Activated naive CD8-positive, alpha-beta T cell treated with anti-CD3 and anti-CD28 coated beads, Interleukin-2, amount 10 ng/mL, durations not matched to agents 7 days and 5 days (primary cell): Measurements from ENCODE around the gene SMOC1. TPM values are rescaled to one million over a fixed set of nuclear protein-coding genes. Genes with fewer than 3 reads are reported as not detected.

Experiments
- ATAC-seq: fragments of 150-1000 bp; cut with Tn5 transposase; one replicate; pipeline ENCODE4 v1.10.0; 2021; ENCODE audit warnings: low read depth, moderate library complexity
- POLR2A ChIA-PET: fragments of 350-600 bp; sonication (Branson Sonifier 250); formaldehyde crosslinking; loops from one replicate; lab custom pipeline; 2021; ENCODE audit warnings: antibody characterized with exemption; lab: Charles Lee
- DNase-seq: peaks from one replicate; pipeline ENCODE4 v3.0.0; 2021
- H3K27ac Mint-ChIP-seq: one replicate; pipeline ENCODE4 v1.8.0; 2022; ENCODE audit warnings: mild to moderate bottlenecking, mixed read lengths
- H3K27me3 Mint-ChIP-seq: one replicate; pipeline ENCODE4 v1.8.0; 2022; ENCODE audit warnings: mild to moderate bottlenecking, moderate library complexity, mixed read lengths
- H3K36me3 Mint-ChIP-seq: one replicate; pipeline ENCODE4 v1.8.0; 2021; ENCODE audit warnings: mild to moderate bottlenecking, mixed read lengths
- H3K4me1 Mint-ChIP-seq: one replicate; pipeline ENCODE4 v1.8.0; 2021; ENCODE audit warnings: mixed read lengths
- H3K4me3 Mint-ChIP-seq: one replicate; pipeline ENCODE4 v1.8.0; 2022; ENCODE audit warnings: mild to moderate bottlenecking, moderate library complexity, mixed read lengths
- H3K9me3 Mint-ChIP-seq: one replicate; pipeline ENCODE4 v1.8.0; 2021; ENCODE audit warnings: mixed read lengths
- total RNA-seq, 2 experiments: library from RNA; stranded (reverse); gene quantifications; one replicate each; pipeline ENCODE4 v1.2.3, GENCODE V29; 2021

Gene SMOC1
- total RNA-seq, 2 experiments from 2014 or later = not detected

DNA sequence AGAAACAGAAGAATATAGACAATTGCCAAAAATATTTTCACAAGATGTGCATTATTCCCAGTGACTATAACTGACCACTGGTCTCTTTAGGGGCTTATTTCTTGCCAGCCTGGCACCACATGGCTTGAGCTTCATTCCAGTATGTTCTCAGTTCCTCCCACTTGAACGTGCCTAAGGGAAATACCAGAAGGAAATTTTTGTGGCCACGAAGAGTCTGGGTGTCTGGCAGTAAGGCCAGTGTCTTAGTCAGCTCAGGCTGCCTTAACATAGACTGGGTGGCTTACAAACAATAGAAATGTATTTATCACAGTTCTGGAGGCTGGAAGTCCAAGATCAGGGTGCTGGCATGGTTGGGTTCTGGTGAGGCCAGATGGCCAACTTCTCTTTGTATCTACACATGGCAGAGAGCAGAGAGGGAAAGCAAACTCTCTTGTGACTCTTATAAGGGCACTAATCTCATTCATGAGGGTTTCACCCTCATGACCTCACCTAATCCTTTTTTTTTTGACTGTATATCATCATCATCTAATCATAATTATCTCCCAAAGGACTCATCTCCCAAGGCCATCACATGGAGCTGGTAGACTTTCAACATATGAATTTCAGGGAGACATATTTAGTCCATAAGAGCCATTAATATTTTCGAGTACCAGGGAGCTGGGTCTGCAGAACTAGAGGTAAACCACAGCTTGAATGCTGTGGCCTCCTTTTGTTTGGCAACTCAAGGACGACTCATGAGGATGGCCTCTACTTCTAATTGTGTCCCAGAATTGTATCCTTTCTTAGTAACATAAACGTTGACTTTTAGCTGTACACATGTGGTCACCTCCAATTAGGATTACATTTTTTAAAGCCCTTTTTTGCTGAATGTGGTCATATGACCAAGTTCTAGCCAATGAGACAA, 5.1 kb upstream of the SMOC1 start:
- no peak overlapping the region for H3K27ac Mint-ChIP-seq
- H3K9me3 Mint-ChIP-seq = no peaks in the 10 kb centered on the region

DNA sequence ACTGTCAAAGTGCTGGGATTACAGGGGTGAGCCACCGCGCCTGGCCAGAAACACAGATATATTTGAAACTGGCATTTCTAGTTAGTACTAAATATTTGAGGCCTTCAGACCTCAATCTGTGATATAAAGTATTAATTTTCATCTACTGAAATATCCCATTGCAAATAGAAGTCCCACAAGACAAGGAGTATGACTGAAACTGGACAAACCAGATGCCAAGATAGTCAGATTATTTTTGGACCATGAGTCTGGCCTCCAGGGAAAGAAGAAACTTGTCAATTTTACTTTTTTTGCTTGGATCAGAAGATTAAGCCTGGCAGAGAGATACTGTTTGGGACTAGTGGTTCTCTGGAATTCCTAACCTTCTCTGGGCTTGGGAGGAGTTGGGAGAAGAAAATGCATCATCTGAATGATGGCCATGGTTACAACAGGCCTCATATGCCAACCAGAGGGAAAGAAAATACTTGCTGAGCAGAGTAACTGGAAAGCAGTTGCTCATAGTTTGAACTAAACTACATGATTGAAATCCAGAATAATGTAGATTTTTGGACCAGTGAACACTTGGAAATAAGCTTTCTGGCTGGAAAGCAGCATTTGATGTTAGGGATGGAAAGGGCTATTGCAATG, 2.9 kb upstream of the SMOC1 start:
- H3K9me3 Mint-ChIP-seq = no peaks in the 10 kb centered on the region
- no peak for DNase-seq
- no peaks in the 10 kb centered on the region for H3K36me3 Mint-ChIP-seq
- H3K27me3 Mint-ChIP-seq = peaks cover 55% of the 10 kb centered on the region
- POLR2A ChIA-PET = no interaction called here
- no peak overlapping the region for H3K4me3 Mint-ChIP-seq
- H3K4me1 Mint-ChIP-seq = no peaks in the 10 kb centered on the region
- H3K27ac Mint-ChIP-seq = no peak overlapping the region
- ATAC-seq = no peak

More for the DNA sequence above, 5.1 kb upstream of the SMOC1 start:
- peaks cover 42% of the 10 kb centered on the region for H3K27me3 Mint-ChIP-seq
- H3K4me1 Mint-ChIP-seq = no peaks in the 10 kb centered on the region
- H3K4me3 Mint-ChIP-seq = no peak overlapping the region
- H3K36me3 Mint-ChIP-seq = no peaks in the 10 kb centered on the region
- ATAC-seq (no peak), DNase-seq (no peak)
- POLR2A ChIA-PET = no interaction called here

DNA sequence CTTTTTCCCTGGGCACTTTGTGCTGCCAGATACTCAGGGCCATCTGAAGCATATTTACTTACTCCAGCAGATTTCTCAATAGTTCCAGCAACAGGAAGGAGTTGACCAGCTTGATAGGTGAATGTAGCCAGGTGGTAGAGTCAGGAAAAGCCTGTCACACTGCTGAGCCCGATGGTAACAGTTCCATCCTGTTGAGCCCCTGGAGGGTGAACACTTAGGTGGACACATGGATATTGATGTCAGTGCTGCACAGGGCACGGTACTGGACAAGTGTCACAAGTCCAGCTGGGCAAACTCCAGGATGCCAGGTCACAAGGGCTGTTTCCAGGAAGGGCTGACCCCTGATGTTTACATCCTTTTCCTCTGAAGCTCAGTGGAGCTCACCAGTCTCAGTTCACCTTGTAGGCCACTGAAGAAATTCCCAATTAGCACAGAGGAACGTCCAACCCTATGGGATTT, 2.3 kb upstream of the SMOC1 start:
- no peaks in the 10 kb centered on the region for H3K36me3 Mint-ChIP-seq
- H3K9me3 Mint-ChIP-seq = no peaks in the 10 kb centered on the region
- H3K27me3 Mint-ChIP-seq = peaks cover 60% of the 10 kb centered on the region
- no peak overlapping the region for H3K27ac Mint-ChIP-seq
- ATAC-seq = no peak
- H3K4me1 Mint-ChIP-seq = no peaks in the 10 kb centered on the region
- POLR2A ChIA-PET = no interaction called here
- H3K4me3 Mint-ChIP-seq = no peak overlapping the region
- DNase-seq = no peak

DNA sequence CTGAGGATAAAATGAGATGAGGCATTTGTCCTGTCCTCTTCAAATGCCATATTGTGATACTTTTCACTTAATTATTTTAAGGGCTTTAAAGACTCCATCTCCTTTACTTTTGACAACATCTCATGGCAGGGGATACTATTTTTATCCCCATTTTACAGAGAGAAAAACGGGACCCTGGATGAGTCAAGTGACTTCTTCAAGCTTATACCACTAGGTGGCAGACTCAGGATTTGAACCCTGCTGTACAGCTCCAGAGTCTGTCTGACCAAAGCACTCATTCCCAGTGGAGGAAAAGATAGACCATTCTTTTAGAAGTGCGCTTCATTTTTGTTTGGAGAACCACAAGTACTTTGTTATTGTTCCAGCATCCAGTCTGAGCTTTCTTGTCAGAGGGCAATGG, 1.7 kb upstream of the SMOC1 start:
- Mint-ChIP-seq H3K9me3 (no peaks in the 10 kb centered on the region), H3K27ac (no peak overlapping the region), H3K36me3 (no peaks in the 10 kb centered on the region), H3K4me3 (no peak overlapping the region), H3K27me3 (peaks cover 60% of the 10 kb centered on the region), H3K4me1 (no peaks in the 10 kb centered on the region)
- ATAC-seq (no peak), DNase-seq (no peak)
- POLR2A ChIA-PET = no interaction called here

DNA sequence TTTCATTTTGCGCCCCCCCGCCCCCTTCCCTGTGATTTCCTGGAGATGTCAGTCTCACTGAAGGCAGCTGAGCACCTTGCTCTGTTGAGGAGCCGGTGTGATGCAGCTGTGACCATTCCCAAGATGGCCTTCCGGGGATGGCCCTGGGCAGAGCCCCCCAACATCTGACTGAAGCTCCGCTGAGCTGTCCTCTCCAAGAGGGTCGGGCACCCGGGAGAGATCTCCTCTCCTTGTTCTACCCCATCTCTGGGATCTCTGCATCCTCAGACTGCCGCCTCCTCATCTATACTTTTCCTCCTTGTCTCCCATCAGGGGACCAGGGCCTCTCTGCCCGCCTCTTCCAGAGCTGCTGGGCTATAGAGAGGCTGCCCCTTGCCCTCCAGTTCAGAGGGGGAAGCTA, 965 bp upstream of the SMOC1 start:
- H3K9me3 Mint-ChIP-seq = no peaks in the 10 kb centered on the region
- no peaks in the 10 kb centered on the region for H3K36me3 Mint-ChIP-seq
- H3K4me3 Mint-ChIP-seq = no peak overlapping the region
- H3K27ac Mint-ChIP-seq = no peak overlapping the region
- no peak for ATAC-seq
- H3K27me3 Mint-ChIP-seq = peaks cover 63% of the 10 kb centered on the region
- POLR2A ChIA-PET = no interaction called here
- no peak for DNase-seq
- no peaks in the 10 kb centered on the region for H3K4me1 Mint-ChIP-seq

DNA sequence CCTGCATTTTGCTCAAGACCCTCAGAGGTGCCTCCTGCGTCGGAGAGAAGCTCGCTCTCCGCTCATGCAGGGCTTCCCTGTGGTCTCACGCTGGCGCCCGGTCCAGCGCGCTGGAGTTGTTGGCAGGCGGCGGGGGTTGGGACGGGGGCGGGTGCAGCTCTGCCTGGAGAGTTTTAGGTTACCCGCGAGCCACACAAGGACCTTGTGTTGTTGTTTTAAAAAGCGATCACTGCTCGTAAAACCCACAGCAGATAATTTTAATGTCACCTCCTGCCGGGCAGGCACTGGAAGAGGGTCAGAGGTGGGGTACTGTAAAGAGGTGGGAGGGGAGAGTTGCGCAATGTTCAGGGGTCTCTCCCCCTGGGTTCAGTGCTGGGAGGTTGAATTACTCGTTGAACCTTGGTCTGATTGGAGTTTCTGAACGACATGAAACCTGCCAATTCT, 850 bp downstream of the SMOC1 start:
- Mint-ChIP-seq H3K27me3 (peaks cover 61% of the 10 kb centered on the region), H3K4me3 (no peak overlapping the region), H3K27ac (no peak overlapping the region), H3K9me3 (no peaks in the 10 kb centered on the region), H3K36me3 (no peaks in the 10 kb centered on the region), H3K4me1 (no peaks in the 10 kb centered on the region)
- POLR2A ChIA-PET = no interaction called here
- no peak for ATAC-seq
- no peak for DNase-seq

DNA sequence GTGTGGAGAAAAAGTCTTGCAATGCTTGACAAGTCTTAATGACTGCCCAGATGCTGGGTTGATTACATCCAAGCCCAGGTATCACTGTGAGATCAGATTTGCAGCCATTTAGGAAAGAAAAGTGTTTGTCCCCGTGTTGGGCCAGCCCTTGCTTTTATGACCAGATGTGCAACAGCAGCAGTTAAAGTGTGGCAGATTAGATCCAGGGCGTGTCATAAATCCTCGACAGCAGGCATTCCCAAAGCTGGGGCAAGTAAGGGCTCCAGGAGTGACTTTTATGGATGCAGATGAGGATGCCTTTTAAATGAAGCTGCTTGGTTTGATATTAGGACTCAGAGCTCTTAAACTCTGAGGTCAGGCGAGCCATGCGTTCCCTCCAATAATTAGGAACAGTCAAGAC, 1.7 kb downstream of the SMOC1 start:
- Mint-ChIP-seq H3K27me3 (peaks cover 58% of the 10 kb centered on the region), H3K4me3 (no peak overlapping the region), H3K4me1 (no peaks in the 10 kb centered on the region), H3K36me3 (no peaks in the 10 kb centered on the region), H3K27ac (no peak overlapping the region), H3K9me3 (no peaks in the 10 kb centered on the region)
- ATAC-seq (no peak), DNase-seq (no peak)
- POLR2A ChIA-PET = no interaction called here

DNA sequence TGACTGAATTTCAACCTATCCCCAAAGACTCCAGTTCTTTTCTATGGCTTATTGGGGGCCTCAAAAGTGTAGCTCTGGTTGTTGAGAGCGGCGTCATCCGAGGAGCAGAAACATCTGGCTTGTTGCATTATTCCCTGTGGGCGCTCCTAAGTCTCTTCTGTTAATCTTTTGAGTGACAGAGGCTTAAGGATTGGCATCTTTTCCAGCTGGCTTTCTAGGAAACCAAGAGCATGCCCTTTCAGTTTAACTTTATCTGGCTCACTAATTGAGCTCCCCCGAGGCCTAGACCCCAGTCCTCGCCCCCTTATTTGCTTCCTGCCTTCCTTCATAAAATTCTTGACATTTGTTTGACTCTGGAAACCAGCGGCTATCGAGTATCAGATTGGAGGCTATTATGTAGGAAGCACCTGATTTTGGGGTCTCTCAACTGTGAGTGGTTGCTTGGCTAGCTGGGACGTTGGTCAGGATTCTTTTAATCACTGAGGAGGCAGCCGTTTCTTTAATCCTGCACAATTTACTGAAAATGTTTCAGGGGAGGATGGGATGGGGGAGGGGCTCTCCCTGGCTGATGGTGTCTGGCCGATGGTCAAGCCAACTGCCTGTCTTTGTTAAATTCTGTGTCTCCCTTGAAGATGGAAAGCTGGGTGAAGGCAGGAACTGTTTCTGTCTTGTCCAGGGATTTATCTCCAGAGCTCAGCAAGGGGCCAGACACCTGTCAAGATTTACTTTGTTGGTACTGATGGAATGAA, 3.1 kb downstream of the SMOC1 start:
- no peaks in the 10 kb centered on the region for H3K36me3 Mint-ChIP-seq
- H3K9me3 Mint-ChIP-seq = no peaks in the 10 kb centered on the region
- POLR2A ChIA-PET = no interaction called here
- no peak for ATAC-seq
- peaks cover 52% of the 10 kb centered on the region for H3K27me3 Mint-ChIP-seq
- no peak overlapping the region for H3K4me3 Mint-ChIP-seq
- no peak overlapping the region for H3K27ac Mint-ChIP-seq
- H3K4me1 Mint-ChIP-seq = no peaks in the 10 kb centered on the region
- no peak for DNase-seq

DNA sequence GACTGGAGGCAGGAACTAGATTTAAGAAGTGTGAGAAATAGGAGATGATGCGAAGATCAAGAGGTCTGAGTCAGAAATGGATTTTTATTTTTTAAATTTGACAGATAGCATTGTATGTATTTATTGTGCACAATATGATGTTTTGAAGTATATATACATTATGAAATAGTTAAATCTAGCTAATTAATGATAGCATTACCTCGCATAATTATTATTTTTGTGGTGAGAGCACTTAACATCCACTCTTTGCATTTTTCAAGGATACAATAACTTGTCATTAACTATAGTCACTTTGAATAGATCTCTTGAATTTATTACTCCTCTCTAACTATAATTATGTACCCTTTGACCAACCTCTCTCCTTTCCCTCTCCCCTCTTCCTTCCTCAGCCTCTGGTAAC, 3.7 kb downstream of the SMOC1 start:
- ATAC-seq (no peak), DNase-seq (no peak)
- POLR2A ChIA-PET = no interaction called here
- Mint-ChIP-seq H3K4me1 (no peaks in the 10 kb centered on the region), H3K4me3 (no peak overlapping the region), H3K9me3 (no peaks in the 10 kb centered on the region), H3K36me3 (no peaks in the 10 kb centered on the region), H3K27ac (no peak overlapping the region), H3K27me3 (peaks cover 46% of the 10 kb centered on the region)

DNA sequence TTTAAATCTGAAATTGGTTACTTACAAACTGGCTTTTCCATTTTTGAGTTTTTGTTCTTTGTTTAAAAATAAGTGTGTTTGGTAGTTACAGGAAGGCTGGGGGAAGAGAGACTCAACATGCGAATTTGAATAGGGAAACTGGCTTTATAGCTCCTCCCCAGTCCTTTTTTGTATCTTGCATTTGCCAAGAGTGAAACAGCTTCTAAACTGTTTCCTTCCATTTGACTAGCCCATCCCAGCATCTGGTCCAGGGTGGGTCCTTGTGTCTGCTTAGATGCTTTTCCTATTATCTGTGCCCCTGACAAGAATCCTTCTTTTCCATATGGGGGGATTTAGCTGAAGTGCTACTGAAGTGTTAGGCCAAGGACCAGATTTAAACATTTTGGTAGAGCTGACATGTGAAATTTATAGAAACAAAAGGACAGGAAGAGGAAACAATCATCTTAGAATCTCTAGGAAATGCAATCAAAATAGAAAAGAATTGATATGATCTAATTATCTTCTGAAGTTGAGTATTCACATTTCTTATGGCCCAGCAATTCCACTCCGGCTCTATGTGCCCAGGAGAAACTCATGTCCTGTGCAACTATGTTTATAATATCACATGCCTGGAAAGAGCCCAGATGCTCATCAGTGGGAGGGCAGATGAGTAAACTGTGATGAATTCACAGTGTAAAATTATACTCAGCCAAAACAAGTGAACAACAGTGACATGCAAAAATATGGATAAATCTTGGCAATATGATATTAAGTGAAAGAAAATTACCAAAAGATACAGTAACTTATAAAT, 7.4 kb downstream of the SMOC1 start:
- POLR2A ChIA-PET = no interaction called here
- H3K4me3 Mint-ChIP-seq = no peak overlapping the region
- ATAC-seq (no peak), DNase-seq (no peak)
- H3K36me3 Mint-ChIP-seq = no peaks in the 10 kb centered on the region
- peaks cover 26% of the 10 kb centered on the region for H3K27me3 Mint-ChIP-seq
- H3K27ac Mint-ChIP-seq = no peak overlapping the region
- peaks cover 1% of the 10 kb centered on the region for H3K9me3 Mint-ChIP-seq
- no peaks in the 10 kb centered on the region for H3K4me1 Mint-ChIP-seq

DNA sequence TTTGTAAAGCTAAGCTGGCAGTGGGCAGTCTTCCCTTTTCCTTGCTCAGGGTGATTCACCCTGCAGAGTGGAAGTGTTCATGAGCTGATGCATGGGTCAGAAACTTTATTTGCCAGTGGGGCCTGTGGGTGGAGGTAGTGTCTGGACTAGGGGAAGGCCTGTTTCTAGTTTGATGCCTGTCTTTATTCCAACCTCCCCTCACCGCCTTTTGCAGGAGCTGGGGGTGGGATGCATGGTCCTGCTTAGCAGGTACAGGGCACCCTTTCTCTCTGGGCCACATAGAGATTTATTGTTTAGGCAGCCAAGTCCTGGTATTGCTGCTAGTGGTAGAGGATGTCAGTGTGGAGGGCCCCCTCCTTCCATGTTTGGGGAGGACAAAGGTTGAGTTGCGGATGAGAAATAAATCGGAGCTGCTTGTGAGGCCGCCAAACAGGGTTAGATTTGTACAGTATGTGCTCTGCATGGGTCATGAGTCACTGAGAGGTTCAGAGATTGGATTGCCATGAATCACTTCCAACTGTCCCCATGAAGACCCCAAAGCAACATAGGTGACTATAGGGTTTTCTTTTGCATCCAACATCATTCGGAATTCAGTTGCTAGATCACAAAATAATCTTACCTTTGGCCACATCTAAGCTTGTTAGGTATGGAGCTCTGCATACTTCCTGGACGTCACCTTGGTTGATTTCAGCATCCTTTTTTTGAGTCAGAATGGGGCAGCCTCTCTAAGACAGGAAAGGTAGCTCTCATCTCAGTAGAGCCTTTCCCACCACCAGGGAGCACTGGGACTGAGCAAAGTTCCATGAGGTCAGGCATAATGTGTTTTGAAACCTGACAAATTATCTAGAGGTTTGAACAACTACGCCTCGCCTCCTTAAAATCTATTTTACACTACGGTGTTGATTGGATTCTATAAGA, 8.8 kb downstream of the SMOC1 start:
- peaks cover 1% of the 10 kb centered on the region for H3K9me3 Mint-ChIP-seq
- no peaks in the 10 kb centered on the region for H3K4me1 Mint-ChIP-seq
- H3K4me3 Mint-ChIP-seq = no peak overlapping the region
- no peak for DNase-seq
- no peaks in the 10 kb centered on the region for H3K36me3 Mint-ChIP-seq
- POLR2A ChIA-PET = no interaction called here
- no peak overlapping the region for H3K27ac Mint-ChIP-seq
- no peak for ATAC-seq
- H3K27me3 Mint-ChIP-seq = peaks cover 19% of the 10 kb centered on the region

DNA sequence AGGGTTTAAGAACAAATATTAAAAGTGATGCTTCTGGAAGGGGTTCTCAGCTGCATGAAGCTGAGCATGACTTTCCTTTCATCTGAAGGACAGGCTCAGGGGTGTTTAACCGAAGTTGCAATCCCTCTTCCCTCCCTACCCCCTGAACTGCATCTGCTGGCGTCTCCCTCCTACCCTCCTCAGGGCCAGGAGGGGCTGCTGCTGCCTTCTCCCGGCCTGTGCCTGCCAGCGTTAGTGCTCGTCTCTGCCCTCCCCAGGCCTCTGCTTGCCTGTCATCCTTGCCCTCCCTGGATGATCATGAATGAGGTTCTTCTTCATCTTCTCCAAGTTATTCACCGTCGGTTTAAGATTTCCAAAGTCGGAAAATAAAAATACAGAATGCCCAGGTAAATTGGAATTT, 12.2 kb downstream of the SMOC1 start:
- Mint-ChIP-seq H3K27me3 (peaks cover 29% of the 10 kb centered on the region), H3K4me1 (no peaks in the 10 kb centered on the region), H3K4me3 (no peak overlapping the region), H3K9me3 (peaks cover 1% of the 10 kb centered on the region), H3K36me3 (no peaks in the 10 kb centered on the region), H3K27ac (no peak overlapping the region)
- POLR2A ChIA-PET = no interaction called here
- DNase-seq (no peak), ATAC-seq (no peak)
